ENCODE results near the gene UBE2L3.
"Not testable (repeated sequence)": the region's sequence is repeated elsewhere in the genome, so short reads cannot be mapped to it uniquely, and the experiment has no call there.

UBE2L3 gene

DNA sequence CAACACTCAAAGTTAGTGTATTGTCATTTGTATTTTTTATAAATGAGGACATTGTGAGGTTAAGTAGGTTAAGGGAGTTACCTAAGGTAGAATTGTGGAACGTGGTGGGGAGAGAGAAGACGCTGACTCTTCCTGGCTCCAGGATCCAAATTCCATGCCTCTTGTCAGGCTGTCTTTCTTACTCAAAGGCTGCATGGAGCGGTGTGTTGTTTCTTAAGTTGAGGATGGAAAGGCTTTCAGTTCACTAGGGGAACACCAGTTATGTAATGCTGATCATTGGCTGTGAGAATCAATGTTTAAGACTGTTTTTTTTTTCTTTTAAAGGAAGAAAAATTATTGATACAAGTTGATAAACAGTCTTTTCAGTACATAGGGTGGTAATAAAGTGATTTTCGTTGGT is 2.9 kb downstream of the UBE2L3 start:
- TF ChIP-seq, protein P1, sequence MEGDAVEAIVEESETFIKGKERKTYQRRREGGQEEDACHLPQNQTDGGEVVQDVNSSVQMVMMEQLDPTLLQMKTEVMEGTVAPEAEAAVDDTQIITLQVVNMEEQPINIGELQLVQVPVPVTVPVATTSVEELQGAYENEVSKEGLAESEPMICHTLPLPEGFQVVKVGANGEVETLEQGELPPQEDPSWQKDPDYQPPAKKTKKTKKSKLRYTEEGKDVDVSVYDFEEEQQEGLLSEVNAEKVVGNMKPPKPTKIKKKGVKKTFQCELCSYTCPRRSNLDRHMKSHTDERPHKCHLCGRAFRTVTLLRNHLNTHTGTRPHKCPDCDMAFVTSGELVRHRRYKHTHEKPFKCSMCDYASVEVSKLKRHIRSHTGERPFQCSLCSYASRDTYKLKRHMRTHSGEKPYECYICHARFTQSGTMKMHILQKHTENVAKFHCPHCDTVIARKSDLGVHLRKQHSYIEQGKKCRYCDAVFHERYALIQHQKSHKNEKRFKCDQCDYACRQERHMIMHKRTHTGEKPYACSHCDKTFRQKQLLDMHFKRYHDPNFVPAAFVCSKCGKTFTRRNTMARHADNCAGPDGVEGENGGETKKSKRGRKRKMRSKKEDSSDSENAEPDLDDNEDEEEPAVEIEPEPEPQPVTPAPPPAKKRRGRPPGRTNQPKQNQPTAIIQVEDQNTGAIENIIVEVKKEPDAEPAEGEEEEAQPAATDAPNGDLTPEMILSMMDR (IDR thresholded peaks at IDR 0.05; ENCODE audit: low read depth, low read length, missing control alignments): no peak
- no peak overlapping the region for H3K4me3 ChIP-seq (ENCODE audit: low read depth, low read length)
- H3K27ac ChIP-seq: no peak overlapping the region
- no peaks in the 10 kb centered on the region for H3K27me3 ChIP-seq (replicated peaks)
- DNase-seq: no peak
- H3K36me3 ChIP-seq (replicated peaks): peaks cover 10% of the 10 kb centered on the region
- in situ Hi-C loops (cut with HindIII; ENCODE audit: low pct_ligation_motif_present, low sequenced_read_pairs): no loop called here

DNA sequence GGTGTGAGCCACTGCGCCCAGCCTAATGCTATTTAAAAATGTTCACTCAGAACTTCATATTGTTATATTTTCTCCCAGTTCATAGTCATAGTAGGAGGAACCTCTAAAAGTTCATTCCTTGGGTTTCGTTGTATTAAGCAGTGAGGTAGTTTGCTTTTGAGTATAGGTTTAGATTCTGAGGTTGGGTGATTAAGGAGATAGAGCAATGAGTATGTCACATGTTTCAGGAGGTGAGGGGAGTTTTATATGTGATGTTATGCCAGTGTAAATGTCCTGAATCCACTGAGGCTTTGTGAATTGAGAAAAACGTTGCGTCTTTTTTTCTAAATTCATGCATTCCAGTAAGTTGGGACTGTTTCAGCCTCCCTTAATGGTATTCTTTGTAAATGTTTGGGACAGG is 4.2 kb downstream of the UBE2L3 start:
- in situ Hi-C loops (cut with HindIII; ENCODE audit: low pct_ligation_motif_present, low sequenced_read_pairs): no loop called here
- no peak for DNase-seq
- no peaks in the 10 kb centered on the region for H3K27me3 ChIP-seq (replicated peaks)

DNA sequence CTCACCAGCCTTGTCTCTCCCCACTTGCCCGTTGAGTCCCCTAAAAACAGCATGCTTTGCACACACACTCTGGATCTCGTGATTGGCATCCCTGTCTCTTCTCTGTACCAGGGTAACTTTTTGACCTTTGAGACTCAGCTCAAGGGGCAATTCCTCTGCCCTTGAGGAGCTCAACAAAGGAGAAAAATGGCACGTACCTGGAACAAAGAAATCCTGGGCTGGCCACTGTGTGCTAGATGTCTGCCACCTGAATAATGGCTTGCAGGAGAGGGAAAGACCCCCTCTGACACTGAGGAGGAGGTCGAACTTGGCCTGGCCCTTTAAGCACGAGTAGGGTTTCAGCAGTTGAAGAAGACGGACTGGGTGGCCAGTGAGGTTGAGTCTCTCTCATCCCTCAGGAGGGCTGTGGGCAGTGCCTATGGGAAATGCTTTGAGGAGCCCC is 5.8 kb downstream of the UBE2L3 start:
- no peak overlapping the region for H3K27ac ChIP-seq
- H3K36me3 ChIP-seq (replicated peaks): peaks cover 13% of the 10 kb centered on the region
- TF ChIP-seq, protein P1 (IDR thresholded peaks at IDR 0.05; ENCODE audit: low read depth, low read length, missing control alignments): no peak
- in situ Hi-C loops (cut with HindIII; ENCODE audit: low pct_ligation_motif_present, low sequenced_read_pairs): no loop called here
- H3K27me3 ChIP-seq (replicated peaks): no peaks in the 10 kb centered on the region
- no peak overlapping the region for H3K4me3 ChIP-seq (ENCODE audit: low read depth, low read length)
- DNase-seq: no peak

More for the DNA sequence above, 4.2 kb downstream of the UBE2L3 start:
- TF ChIP-seq, protein P1 (IDR thresholded peaks at IDR 0.05; ENCODE audit: low read depth, low read length, missing control alignments): no peak
- peaks cover 10% of the 10 kb centered on the region for H3K36me3 ChIP-seq (replicated peaks)
- H3K4me3 ChIP-seq (ENCODE audit: low read depth, low read length): no peak overlapping the region
- H3K27ac ChIP-seq: no peak overlapping the region

DNA sequence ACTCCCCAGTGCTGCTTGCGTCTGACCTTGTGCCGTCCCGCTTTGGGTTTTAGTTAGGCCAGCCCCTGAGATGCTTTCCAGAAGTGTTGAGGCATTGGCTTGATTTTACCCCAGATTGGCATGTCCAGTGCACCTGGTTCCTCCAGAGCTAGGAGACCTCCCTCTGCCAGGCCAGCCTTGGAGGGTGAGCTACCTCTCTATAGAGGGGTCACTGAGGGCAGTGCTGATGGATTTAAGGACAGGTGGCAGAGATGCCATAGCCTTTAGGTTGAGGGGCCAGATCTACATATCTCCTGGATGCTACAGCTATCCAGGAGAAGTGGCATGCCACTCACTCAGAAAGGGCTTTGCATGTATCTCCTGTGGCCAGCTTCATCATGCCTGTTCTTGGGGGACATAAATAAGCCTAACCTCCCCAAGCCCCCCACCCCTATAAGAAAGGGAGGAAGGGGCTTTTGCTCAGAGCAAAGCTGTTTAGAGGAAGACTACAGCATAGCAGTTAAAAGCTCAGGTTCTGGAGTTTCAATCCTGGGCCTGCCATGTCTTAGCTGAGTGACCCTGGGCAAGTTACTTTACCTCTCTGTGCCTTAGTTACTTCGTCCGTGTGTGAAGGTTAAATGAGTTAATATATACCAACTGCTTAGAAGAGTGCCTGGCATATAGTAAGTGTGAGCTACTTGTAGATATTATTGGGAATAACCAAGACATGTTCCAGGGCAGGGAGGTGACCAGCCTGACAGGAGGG is 6.4 kb downstream of the UBE2L3 start:
- TF ChIP-seq, protein P1 (IDR thresholded peaks at IDR 0.05; ENCODE audit: low read depth, low read length, missing control alignments): no peak
- no peak overlapping the region for H3K27ac ChIP-seq
- in situ Hi-C loops (cut with HindIII; ENCODE audit: low pct_ligation_motif_present, low sequenced_read_pairs): no loop called here
- H3K36me3 ChIP-seq (replicated peaks): peaks cover 17% of the 10 kb centered on the region
- no peak overlapping the region for H3K4me3 ChIP-seq (ENCODE audit: low read depth, low read length)
- no peaks in the 10 kb centered on the region for H3K27me3 ChIP-seq (replicated peaks)
- no peak for DNase-seq

DNA sequence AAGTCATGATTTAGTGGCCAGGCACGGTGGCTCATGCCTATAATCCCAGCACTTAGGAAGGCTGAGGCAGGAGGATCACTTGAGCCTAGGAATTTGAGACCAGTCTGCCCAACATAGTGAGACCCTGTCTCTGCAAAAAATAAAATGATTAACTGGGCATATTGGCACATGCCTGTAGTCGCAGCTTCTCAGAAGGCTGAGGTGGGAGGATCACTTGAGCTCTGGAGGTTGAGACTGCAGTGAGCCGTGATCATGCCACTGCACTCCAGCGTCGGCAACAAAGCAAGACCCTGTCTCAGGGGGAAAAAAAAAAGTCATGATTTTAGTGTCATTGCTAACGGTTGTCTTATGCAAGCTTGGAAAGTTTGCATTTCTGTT is 11.9 kb downstream of the UBE2L3 start:
- Histone ChIP-seq H3K27me3 (replicated peaks) (no peaks in the 10 kb centered on the region), H3K27ac (no peak overlapping the region), H3K36me3 (replicated peaks) (peaks cover 12% of the 10 kb centered on the region), H3K4me3 (ENCODE audit: low read depth, low read length) (no peak overlapping the region)
- DNase-seq: no peak
- in situ Hi-C loops (cut with HindIII; ENCODE audit: low pct_ligation_motif_present, low sequenced_read_pairs): no loop called here
- TF ChIP-seq, protein P1 (IDR thresholded peaks at IDR 0.05; ENCODE audit: low read depth, low read length, missing control alignments): no peak

DNA sequence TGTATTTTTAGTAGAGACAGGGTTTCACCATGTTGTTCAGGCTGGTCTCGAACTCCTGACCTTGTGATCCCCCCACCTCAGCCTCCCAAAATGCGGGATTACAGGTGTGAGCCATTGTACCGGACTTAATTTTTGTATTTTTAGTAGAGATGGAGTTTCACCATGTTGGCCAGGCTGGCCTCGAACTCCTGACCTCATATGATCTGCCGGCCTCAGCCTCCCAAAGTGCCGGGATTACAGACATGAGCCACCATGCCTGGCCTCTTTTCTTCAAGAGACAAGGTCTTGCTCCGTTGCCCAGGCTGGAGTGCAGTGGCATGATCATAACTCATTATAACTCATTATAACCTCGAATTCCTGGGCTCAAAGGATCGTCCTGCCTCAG is 13.1 kb downstream of the UBE2L3 start:
- DNase-seq; in situ Hi-C loops (cut with HindIII; ENCODE audit: low pct_ligation_motif_present, low sequenced_read_pairs); H3K4me3 ChIP-seq (ENCODE audit: low read depth, low read length); H3K27ac ChIP-seq; H3K27me3 ChIP-seq (replicated peaks): not testable (repeated sequence)
- H3K36me3 ChIP-seq (replicated peaks): peaks cover 15% of the 10 kb centered on the region

DNA sequence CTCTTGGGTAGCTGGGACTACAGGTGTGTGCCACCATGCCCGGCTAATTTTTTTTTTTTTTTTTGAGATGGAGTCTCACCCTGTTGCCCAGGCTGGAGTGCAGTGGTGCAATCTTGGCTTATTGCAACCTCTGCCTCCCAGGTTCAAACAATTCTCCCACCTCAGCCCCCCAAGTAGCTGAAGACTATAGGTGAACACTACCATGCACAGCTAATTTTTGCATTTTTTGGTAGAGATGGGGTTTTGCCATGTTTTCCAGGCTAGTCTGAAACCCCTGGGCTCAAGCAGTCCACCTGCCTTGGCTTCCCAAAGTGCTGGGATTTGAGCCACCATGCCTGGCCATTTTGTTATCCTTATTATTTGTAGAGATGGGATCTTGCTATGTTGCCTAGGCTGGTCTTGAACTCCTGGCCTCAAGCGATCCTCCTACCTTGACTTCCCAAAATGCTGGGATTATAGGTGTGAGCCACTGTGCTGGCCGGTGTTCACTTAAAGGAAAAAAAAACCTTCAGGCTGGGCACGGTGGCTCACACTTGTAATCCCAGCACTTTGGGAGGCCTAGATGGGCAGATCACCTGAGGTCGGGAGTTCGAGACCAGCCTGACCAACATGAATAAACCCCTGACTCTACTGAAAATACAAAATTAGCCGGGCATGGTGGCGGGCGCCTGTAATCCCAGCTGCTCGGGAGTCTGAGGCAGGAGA is 13.6 kb downstream of the UBE2L3 start:
- H3K27me3 ChIP-seq (replicated peaks); in situ Hi-C loops (cut with HindIII; ENCODE audit: low pct_ligation_motif_present, low sequenced_read_pairs); H3K4me3 ChIP-seq (ENCODE audit: low read depth, low read length); DNase-seq; H3K27ac ChIP-seq: not testable (repeated sequence)
- peaks cover 15% of the 10 kb centered on the region for H3K36me3 ChIP-seq (replicated peaks)
